ENCODE results near the gene ABHD16B.
A peak's percentile ranks its signal among the peaks of the same experiment; 100 is the strongest.
"Not testable (repeated sequence)": the region's sequence is repeated elsewhere in the genome, so short reads cannot be mapped to it uniquely, and the experiment has no call there.

Gene ABHD16B

DNA sequence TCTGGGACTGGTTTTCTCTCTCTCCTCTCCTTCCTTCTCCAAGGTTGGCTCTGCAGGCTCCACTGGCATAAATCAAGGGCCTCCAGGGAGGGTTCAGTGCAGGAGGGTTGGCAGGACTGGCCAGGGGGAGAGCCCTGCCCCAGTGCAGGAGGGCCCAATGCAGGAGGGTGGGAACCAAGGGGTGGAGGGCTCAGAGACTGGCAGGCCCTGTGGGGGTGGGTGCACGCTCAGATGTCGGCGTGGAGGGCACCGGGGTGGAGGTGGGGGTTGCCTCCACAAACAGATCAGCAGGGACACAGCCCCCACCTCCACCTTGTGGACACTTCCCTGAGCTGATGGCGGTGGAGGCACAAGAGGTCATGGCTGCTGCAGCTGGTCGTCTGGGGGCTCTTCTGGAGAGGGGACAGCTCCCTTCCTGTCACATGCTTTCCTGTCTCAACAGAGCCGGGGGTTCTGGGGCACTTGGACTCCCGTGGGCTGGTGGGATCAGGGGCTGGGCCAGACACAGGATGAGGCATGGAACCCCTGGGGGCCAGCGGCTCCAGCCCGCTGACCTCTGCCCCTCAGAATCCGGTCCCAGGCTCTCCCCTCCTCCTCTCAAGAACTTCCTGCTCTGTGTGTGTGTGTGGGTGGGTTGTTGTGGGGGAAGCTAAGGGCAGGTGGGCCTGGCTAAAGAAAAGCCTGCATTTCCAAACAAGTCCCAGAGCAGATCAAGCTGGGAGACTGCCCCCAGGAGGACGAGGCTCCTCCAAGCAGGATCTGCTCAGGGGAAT, 2.7 kb upstream of the ABHD16B start:
- Mint-ChIP-seq H3K4me1 (peaks cover 61% of the 10 kb centered on the region), H3K27ac (peak overlapping the region; percentile 53), H3K27me3 (peaks cover 19% of the 10 kb centered on the region), H3K36me3 (peaks cover 18% of the 10 kb centered on the region), H3K9me3 (no peaks in the 10 kb centered on the region), H3K4me3 (no peak overlapping the region)
- ATAC-seq, result peak; percentile 28

DNA sequence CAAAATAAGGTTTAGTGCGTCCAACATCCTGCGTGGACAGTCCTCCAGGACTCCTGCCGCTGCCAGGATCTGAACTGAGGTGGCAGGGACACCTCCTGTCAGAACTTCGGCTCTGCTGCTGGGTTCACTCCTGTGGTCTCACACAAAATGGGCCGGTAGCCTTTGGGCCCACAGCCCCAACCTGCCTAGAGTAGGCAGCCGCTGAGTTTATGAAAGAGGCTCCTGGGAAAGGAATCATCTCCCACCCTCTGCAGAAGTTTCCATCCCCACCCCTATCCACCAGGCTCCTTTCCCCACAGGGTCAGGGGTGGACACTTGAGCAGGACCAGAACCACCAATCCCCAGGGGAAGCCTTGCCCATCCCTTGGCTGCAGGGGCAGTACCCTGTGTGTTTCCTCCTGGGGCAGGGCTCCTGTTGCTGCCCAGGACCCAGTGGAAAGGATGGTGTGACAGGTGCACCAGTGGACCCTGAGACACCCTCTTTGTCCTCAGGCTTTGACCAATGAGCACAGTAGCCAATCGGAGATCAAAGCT, 2.1 kb upstream of the ABHD16B start:
- peaks cover 16% of the 10 kb centered on the region for H3K27me3 Mint-ChIP-seq
- no peak for ATAC-seq
- no peaks in the 10 kb centered on the region for H3K9me3 Mint-ChIP-seq
- peak overlapping the region; percentile 53 for H3K27ac Mint-ChIP-seq
- H3K36me3 Mint-ChIP-seq, result peaks cover 18% of the 10 kb centered on the region
- no peak overlapping the region for H3K4me3 Mint-ChIP-seq
- peaks cover 61% of the 10 kb centered on the region for H3K4me1 Mint-ChIP-seq

- peaks cover 10% of the 10 kb centered on the region for H3K27me3 Mint-ChIP-seq
- H3K4me1 Mint-ChIP-seq, result peaks cover 59% of the 10 kb centered on the region
- H3K9me3 Mint-ChIP-seq, result no peaks in the 10 kb centered on the region
- ATAC-seq, result no peak
- peaks cover 18% of the 10 kb centered on the region for H3K36me3 Mint-ChIP-seq
- peak overlapping the region; percentile 60 for H3K27ac Mint-ChIP-seq
- H3K4me3 Mint-ChIP-seq, result peak overlapping the region; percentile 20
These were observed 810 bp upstream of the ABHD16B start for GRCh38 chr20:63860325-63861051.

- H3K36me3 Mint-ChIP-seq, result peaks cover 18% of the 10 kb centered on the region
- no peak for ATAC-seq
- no peaks in the 10 kb centered on the region for H3K9me3 Mint-ChIP-seq
- H3K27me3 Mint-ChIP-seq, result no peaks in the 10 kb centered on the region
- H3K4me1 Mint-ChIP-seq, result peaks cover 62% of the 10 kb centered on the region
- no peak overlapping the region for H3K27ac Mint-ChIP-seq
- no peak overlapping the region for H3K4me3 Mint-ChIP-seq
These were observed 943 bp downstream of the ABHD16B start for GRCh38 chr20:63861981-63862901.

DNA sequence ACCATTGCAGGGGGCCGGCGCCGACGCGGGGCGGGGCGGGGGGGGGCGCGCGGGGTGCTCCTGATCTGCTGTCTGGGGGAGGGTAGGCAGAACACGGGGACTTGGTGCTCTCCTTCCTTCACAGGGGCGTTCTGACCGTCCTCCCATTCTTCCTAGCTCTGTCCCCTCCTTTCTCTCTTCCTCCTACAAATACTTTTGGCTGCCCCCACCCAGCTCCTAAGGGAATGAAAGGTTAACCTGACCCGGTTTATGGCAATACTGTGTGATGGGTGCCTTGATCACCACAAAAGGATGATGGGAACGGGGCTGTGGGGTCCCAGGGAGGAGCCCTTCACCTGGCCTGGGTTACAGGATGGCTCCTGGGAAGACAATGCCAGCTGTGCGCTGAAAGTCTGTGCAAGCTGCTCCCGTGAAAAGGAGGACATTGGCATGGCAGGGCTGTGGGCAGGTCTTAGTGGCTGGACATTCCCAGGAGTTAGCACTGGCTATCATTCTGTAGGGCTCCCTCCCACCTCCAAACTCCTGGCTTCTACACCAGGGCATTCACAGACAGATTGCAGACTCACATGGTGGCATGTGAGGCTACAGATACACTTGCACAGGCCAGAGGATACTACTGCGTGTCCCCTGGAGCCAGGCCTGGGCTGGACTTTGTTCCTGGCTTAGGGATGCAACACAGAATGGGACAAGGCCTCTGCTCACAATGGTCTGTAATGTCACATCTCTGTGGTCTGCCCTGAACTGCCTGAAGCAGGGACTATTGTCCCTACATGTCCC, 1.9 kb downstream of the ABHD16B start:
- peak overlapping the region; percentile 89 for H3K4me3 Mint-ChIP-seq
- no peaks in the 10 kb centered on the region for H3K27me3 Mint-ChIP-seq

DNA sequence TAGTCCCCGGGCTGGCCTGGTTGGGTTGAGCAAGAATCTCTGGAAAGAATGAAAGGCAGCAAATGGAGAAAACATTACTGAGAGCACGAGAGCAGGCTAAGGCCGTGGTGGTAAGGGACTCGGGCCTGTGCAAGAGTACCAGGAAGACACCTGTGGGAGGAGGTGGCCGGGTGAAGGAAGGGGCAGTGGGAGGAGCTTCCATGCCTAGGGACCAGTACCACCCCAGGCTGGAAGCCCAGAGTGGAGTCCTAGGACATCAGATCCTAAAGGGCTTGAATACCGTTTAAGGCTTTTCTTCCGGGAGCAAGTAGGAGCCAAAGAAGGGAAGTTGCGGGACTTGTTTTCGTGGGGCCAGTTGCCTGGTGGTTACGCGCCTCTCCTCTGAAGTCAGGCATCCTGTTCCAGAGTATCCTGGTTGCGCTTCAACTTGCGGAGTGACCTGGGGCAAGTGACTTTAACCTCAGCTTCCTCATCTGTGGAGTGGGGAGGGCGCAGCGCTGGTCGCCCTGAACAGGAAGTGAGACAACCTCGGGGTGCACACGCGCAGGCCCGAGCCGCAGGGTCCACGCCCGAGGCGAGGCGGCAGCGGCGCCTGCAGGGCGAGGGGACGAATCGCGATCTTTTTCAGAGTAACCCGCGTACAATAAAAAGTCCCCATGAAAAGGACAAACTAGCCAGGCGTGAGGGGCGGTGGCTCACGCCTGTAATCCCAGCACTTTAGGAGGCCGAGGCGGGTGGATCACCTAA, 2.7 kb downstream of the ABHD16B start:
- Mint-ChIP-seq H3K4me1 (peaks cover 51% of the 10 kb centered on the region), H3K9me3 (no peaks in the 10 kb centered on the region), H3K4me3 (peak overlapping the region; percentile 89), H3K27ac (peak overlapping the region; percentile 92), H3K36me3 (peaks cover 26% of the 10 kb centered on the region), H3K27me3 (no peaks in the 10 kb centered on the region)
- ATAC-seq, result peak; percentile 89

More for the DNA sequence above, 1.9 kb downstream of the ABHD16B start:
- H3K9me3 Mint-ChIP-seq, result no peaks in the 10 kb centered on the region
- no peak for ATAC-seq
- H3K27ac Mint-ChIP-seq, result peak overlapping the region; percentile 92
- H3K36me3 Mint-ChIP-seq, result peaks cover 22% of the 10 kb centered on the region
- peaks cover 56% of the 10 kb centered on the region for H3K4me1 Mint-ChIP-seq

DNA sequence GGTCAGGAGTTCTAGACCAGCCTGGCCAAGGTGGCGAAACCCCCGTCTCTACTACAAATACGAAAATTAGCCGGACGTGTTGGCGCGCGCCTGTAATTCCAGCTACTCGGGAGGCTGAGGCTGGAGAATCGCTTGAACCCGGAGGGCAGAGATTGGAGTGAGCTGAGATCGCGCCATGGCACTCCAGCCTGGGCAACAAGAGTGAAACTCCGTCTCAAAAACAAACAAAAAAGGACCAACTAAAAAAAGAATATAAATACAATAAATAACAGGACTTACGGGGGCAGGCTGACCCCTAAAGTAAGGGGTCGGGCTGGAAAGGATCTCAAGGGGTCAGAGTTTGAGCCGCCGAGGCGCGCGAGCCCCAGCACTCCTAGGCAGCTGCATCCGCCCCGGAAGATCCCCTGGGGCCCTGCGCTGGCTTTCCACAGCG, 3.3 kb downstream of the ABHD16B start:
- no peaks in the 10 kb centered on the region for H3K27me3 Mint-ChIP-seq
- peaks cover 32% of the 10 kb centered on the region for H3K36me3 Mint-ChIP-seq
- peak overlapping the region; percentile 92 for H3K27ac Mint-ChIP-seq
- H3K4me1 Mint-ChIP-seq, result peaks cover 45% of the 10 kb centered on the region
- H3K4me3 Mint-ChIP-seq, result peak overlapping the region; percentile 89
- no peaks in the 10 kb centered on the region for H3K9me3 Mint-ChIP-seq
- peak; percentile 1 for ATAC-seq

GRCh38 chr20:63864978-63865640, 3.8 kb downstream of the ABHD16B start, which contains the start of gene TPD52L2:
Gene TPD52L2, plus strand, starts transcription at chr20:63865270. Its CDS starts 96 bp downstream, at chr20:63865366.
- H3K4me1 Mint-ChIP-seq, result peaks cover 44% of the 10 kb centered on the region
- peak within 1 kb of the TSS; percentile 89 for H3K4me3 Mint-ChIP-seq
- ATAC-seq, result peak; percentile 93
- H3K27ac Mint-ChIP-seq, result peak within 1 kb of the TSS; percentile 92
- no peaks in the 10 kb centered on the region for H3K9me3 Mint-ChIP-seq
- no peaks in the 10 kb centered on the region for H3K27me3 Mint-ChIP-seq
- H3K36me3 Mint-ChIP-seq, result peaks cover 34% of the 10 kb centered on the region

DNA sequence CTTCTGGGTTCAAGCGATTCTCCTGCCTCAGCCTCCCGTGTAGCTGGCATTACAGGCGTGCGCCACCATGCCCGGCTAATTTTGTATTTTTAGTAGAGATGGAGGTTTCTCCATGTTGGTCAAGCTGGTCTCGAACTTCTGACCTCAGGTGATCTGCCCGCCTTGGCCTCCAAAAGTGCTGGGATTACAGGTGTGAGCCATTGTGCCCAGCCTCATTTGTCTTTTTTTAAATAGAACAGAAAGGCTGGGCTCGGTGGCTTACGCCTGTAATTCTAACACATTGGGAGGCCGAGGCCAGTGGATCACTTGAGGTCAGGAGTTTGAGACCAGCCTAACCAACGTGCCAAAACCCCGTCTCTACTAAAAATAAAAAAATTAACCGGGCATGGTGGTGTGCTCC, 5.7 kb downstream of the ABHD16B start:
- H3K27ac Mint-ChIP-seq, ATAC-seq, H3K27me3 Mint-ChIP-seq, H3K9me3 Mint-ChIP-seq, H3K4me3 Mint-ChIP-seq: not testable (repeated sequence)
- peaks cover 35% of the 10 kb centered on the region for H3K4me1 Mint-ChIP-seq
- peaks cover 24% of the 10 kb centered on the region for H3K36me3 Mint-ChIP-seq

DNA sequence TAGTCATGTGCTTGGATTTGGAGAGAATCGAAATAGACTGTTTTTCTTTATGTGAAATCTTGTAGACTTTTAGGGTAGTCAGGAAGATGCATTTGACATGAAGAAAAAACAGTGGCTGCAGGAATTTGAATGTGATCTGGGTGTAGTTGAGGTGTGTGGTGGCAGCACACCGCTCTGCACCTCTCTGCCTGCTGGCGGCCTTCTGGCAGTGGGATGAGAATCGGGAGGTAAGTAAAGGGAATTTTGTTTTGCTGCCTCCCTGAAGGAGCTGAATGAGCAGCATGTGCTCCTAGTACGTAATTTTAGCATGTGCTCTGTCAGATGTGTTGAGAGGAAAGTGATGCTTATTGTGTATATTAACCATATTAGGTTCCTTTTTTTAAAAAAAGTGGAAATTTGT, 7.0 kb downstream of the ABHD16B start:
- no peak overlapping the region for H3K27ac Mint-ChIP-seq
- no peaks in the 10 kb centered on the region for H3K27me3 Mint-ChIP-seq
- no peak for ATAC-seq
- peaks cover 18% of the 10 kb centered on the region for H3K36me3 Mint-ChIP-seq
- H3K4me1 Mint-ChIP-seq, result peaks cover 30% of the 10 kb centered on the region
- no peaks in the 10 kb centered on the region for H3K9me3 Mint-ChIP-seq
- H3K4me3 Mint-ChIP-seq, result no peak overlapping the region

GRCh38 chr20:63873477-63873971, 12.2 kb downstream of the ABHD16B start:
- no peak for ATAC-seq
- no peaks in the 10 kb centered on the region for H3K9me3 Mint-ChIP-seq
- H3K4me1 Mint-ChIP-seq, result peaks cover 6% of the 10 kb centered on the region
- no peaks in the 10 kb centered on the region for H3K27me3 Mint-ChIP-seq
- peaks cover 36% of the 10 kb centered on the region for H3K36me3 Mint-ChIP-seq
- no peak overlapping the region for H3K27ac Mint-ChIP-seq
- no peak overlapping the region for H3K4me3 Mint-ChIP-seq

- H3K9me3 Mint-ChIP-seq, H3K4me3 Mint-ChIP-seq, ATAC-seq, H3K4me1 Mint-ChIP-seq, H3K27me3 Mint-ChIP-seq, H3K27ac Mint-ChIP-seq: not testable (repeated sequence)
- H3K36me3 Mint-ChIP-seq, result peaks cover 38% of the 10 kb centered on the region
These were observed 12.9 kb downstream of the ABHD16B start for GRCh38 chr20:63874241-63874640.

GRCh38 chr20:63876489-63877036, 15.3 kb downstream of the ABHD16B start:
- no peaks in the 10 kb centered on the region for H3K9me3 Mint-ChIP-seq
- no peaks in the 10 kb centered on the region for H3K27me3 Mint-ChIP-seq
- H3K36me3 Mint-ChIP-seq, result peaks cover 35% of the 10 kb centered on the region
- no peak overlapping the region for H3K27ac Mint-ChIP-seq
- no peak overlapping the region for H3K4me3 Mint-ChIP-seq
- no peak for ATAC-seq
- H3K4me1 Mint-ChIP-seq, result peaks cover 6% of the 10 kb centered on the region
